GM23338 (cell line): ENCODE measurements around the gene CIAO3. TPM values are rescaled to one million over a fixed set of nuclear protein-coding genes. Genes with fewer than 3 reads are reported as not detected.

ENCODE experiments used
- ATAC-seq: fragments of 200-7000 bp; cut with Tn5 transposase; 3 replicates; pipeline ENCODE4 v1.9.1; 2020
- DNase-seq: peaks from one replicate; pipeline ENCODE4 v3.0.0-alpha.2; 2015; ENCODE audit warnings: low spot score
- H2AFZ ChIP-seq: fragments of 200-600 bp; sonication (generic); 2 replicates; pipeline ENCODE4 v1.8.0; 2016; ENCODE audit warnings: antibody characterized with exemption, mild to moderate bottlenecking, moderate library complexity
- H3F3A ChIP-seq: fragments of 200-600 bp; sonication (generic); replicated peaks from 2 replicates; pipeline ENCODE4 v1.8.0; 2017; ENCODE audit warnings: antibody characterized with exemption, mixed run types, low read depth
- H3K27ac ChIP-seq: fragments of 200-600 bp; sonication (generic); 2 replicates; pipeline ENCODE4 v1.6.1; 2016; ENCODE audit warnings: low read depth
- H3K27me3 ChIP-seq: fragments of 200-600 bp; sonication (generic); 2 replicates; pipeline ENCODE4 v1.8.0; 2016; ENCODE audit warnings: mild to moderate bottlenecking, mixed run types, moderate library complexity; ENCODE audit not compliant: insufficient read depth
- H3K36me3 ChIP-seq: fragments of 200-600 bp; sonication (generic); 2 replicates; pipeline ENCODE4 v1.8.0; 2016; ENCODE audit warnings: mild to moderate bottlenecking; ENCODE audit not compliant: insufficient read depth
- H3K4me1 ChIP-seq: fragments of 200-600 bp; sonication (generic); 2 replicates; pipeline ENCODE4 v1.8.0; 2016; ENCODE audit warnings: mild to moderate bottlenecking, moderate library complexity; ENCODE audit not compliant: insufficient read depth
- H3K4me2 ChIP-seq: fragments of 200-600 bp; sonication (generic); 2 replicates; pipeline ENCODE4 v1.7.1; 2017; ENCODE audit warnings: mixed run types
- H3K4me3 ChIP-seq: fragments of 200-600 bp; sonication (generic); 2 replicates; pipeline ENCODE4 v1.6.1; 2016; ENCODE audit warnings: mixed run types
- H3K79me2 ChIP-seq: fragments of 200-600 bp; sonication (generic); replicated peaks from 2 replicates; pipeline ENCODE4 v1.8.0; 2017; ENCODE audit warnings: mild to moderate bottlenecking; ENCODE audit not compliant: insufficient read depth
- H3K9me2 ChIP-seq: fragments of 200-600 bp; sonication (generic); 2 replicates; pipeline ENCODE4 v1.8.0; 2017; ENCODE audit not compliant: insufficient read depth
- H4K20me1 ChIP-seq: fragments of 200-600 bp; sonication (generic); replicated peaks from 2 replicates; pipeline ENCODE4 v1.8.0; 2017; ENCODE audit warnings: mild to moderate bottlenecking; ENCODE audit not compliant: insufficient read depth
- H3K27ac Mint-ChIP-seq: 2 replicates; pipeline ENCODE4 v1.8.0; 2020; ENCODE audit warnings: inconsistent platforms, mild to moderate bottlenecking, moderate library complexity, mixed read lengths
- H3K27me3 Mint-ChIP-seq: 3 replicates; pipeline ENCODE4 v1.8.0; 2022; ENCODE audit warnings: low read depth, mild to moderate bottlenecking, moderate library complexity, mixed read lengths, inconsistent platforms; ENCODE audit not compliant: insufficient read depth, poor library complexity
- H3K36me3 Mint-ChIP-seq: 3 replicates; pipeline ENCODE4 v1.8.0; 2021; ENCODE audit warnings: low read depth, mild to moderate bottlenecking, inconsistent platforms, moderate library complexity, mixed read lengths
- H3K4me1 Mint-ChIP-seq: 3 replicates; pipeline ENCODE4 v1.8.0; 2020; ENCODE audit warnings: mild to moderate bottlenecking, inconsistent platforms, mixed read lengths
- H3K4me3 Mint-ChIP-seq: 3 replicates; pipeline ENCODE4 v1.8.0; 2021; ENCODE audit warnings: moderate library complexity, mild to moderate bottlenecking, inconsistent platforms, mixed read lengths
- H3K9me3 Mint-ChIP-seq: 3 replicates; pipeline ENCODE4 v1.8.0; 2020; ENCODE audit warnings: moderate library complexity, mild to moderate bottlenecking, inconsistent platforms, mixed read lengths
- CREB1 ChIP-seq: fragments of 250-450 bp; sonication (Bioruptor Pico); IDR thresholded peaks from 2 replicates; pipeline ENCODE4 v1.5.0; 2020; ENCODE audit warnings: low read depth, mild to moderate bottlenecking, moderate library complexity
- EZH2 ChIP-seq: fragments of 200-600 bp; sonication (generic); IDR thresholded peaks from one replicate; pipeline ENCODE4 v1.8.0; 2017; ENCODE audit warnings: antibody characterized with exemption, mild to moderate bottlenecking, low read depth; ENCODE audit not compliant: unreplicated experiment
- EZH2phosphoT487 ChIP-seq: fragments of 200-600 bp; sonication (generic); IDR thresholded peaks from one replicate; pipeline ENCODE4 v1.8.1; 2018; ENCODE audit warnings: antibody characterized with exemption; ENCODE audit not compliant: unreplicated experiment
- JUNB ChIP-seq: IDR thresholded peaks from one replicate; pipeline ENCODE4 v1.6.1; 2016; ENCODE audit warnings: antibody characterized with exemption; ENCODE audit not compliant: unreplicated experiment
- NANOG ChIP-seq: IDR thresholded peaks from 2 replicates; pipeline ENCODE4 v1.6.1; 2016; ENCODE audit warnings: antibody characterized with exemption, borderline replicate concordance
- POLR2AphosphoS5 ChIP-seq: IDR thresholded peaks from 2 replicates; pipeline ENCODE4 v1.6.1; 2016; ENCODE audit warnings: antibody characterized with exemption, low read depth
- REST ChIP-seq: IDR thresholded peaks from one replicate; pipeline ENCODE4 v1.6.1; 2018; ENCODE audit warnings: antibody characterized with exemption; ENCODE audit not compliant: unreplicated experiment
- STAT1 ChIP-seq: IDR thresholded peaks from one replicate; pipeline ENCODE4 v1.6.1; 2016; ENCODE audit warnings: antibody characterized with exemption; ENCODE audit not compliant: unreplicated experiment
- ZNF114 ChIP-seq: fragments of 250-450 bp; sonication (Bioruptor Pico); IDR thresholded peaks from 2 replicates; pipeline ENCODE4 v1.5.0; 2020; ENCODE audit warnings: mild to moderate bottlenecking, moderate library complexity
- ZNF331 ChIP-seq: fragments of 250-450 bp; sonication (Bioruptor Pico); IDR thresholded peaks from 2 replicates; pipeline ENCODE4 v1.5.0; 2020; ENCODE audit warnings: low read depth, mild to moderate bottlenecking, moderate library complexity
- polyA plus RNA-seq: library from polyadenylated mRNA; unstranded; fragments of >200 nt; fragmentation: Nextera tagmentation; extraction: Ambion mirVana; gene quantifications from 2 replicates; pipeline ENCODE4 v1.2.1, GENCODE V29; 2016
- total RNA-seq: library from RNA; depleted of rRNA; stranded (reverse); fragments of >200 nt; shearing (Covaris generic); gene quantifications from 2 replicates; pipeline ENCODE4 v1.2.3, GENCODE V29; 2014
- TF ChIP-seq, protein P1 (sequence below): IDR thresholded peaks from 2 replicates; pipeline ENCODE4 v1.6.1; 2016; ENCODE audit warnings: antibody characterized with exemption
- TF ChIP-seq, protein P2 (sequence below), 2 experiments: fragments of 200-600 bp in 1 of 2; sonication (generic) in 1 of 2; conservative IDR thresholded peaks; 2 replicates each; pipeline versions ENCODE4 v1.5.1 to v1.6.1; 2016 to 2017; ENCODE audit warnings: antibody characterized with exemption in 2 of 2, low read depth in 2 of 2, mild to moderate bottlenecking in 2 of 2, moderate library complexity in 1 of 2

Gene CIAO3
- total and polyA plus RNA-seq, 2 experiments from 2014 or later = 13.0 to 42.3 TPM

DNA sequence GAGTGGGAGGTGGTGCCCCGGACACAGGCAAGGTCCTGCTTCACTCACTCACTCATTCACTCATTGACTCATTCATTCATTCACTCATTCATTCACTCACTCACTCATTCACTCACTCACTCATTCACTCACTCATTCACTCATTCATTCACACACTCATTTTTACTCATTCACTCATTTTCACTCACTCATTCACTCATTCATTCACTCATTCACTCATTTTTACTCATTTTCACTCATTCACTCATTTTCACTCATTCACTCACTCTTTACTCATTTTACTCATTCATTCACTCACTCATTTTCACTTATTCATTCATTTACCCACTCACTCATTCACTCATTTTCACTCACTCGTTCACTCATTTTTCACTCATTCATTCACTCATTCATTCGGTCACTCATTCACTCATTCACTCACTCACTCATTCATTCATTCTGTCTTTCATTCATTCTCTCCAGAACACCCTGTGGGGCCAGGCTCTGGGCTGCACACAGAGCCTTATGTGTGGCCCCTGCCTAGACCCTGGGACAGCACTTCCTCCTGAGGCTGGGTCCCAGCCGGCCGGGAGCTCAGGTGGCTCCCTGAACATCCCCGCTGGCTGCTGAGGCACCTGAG, 38.2 kb upstream of the CIAO3 start (continued):
- TF ChIP-seq ZNF331 (CRISPR knock-in tag) = no peak
- TF ChIP-seq, protein P1, sequence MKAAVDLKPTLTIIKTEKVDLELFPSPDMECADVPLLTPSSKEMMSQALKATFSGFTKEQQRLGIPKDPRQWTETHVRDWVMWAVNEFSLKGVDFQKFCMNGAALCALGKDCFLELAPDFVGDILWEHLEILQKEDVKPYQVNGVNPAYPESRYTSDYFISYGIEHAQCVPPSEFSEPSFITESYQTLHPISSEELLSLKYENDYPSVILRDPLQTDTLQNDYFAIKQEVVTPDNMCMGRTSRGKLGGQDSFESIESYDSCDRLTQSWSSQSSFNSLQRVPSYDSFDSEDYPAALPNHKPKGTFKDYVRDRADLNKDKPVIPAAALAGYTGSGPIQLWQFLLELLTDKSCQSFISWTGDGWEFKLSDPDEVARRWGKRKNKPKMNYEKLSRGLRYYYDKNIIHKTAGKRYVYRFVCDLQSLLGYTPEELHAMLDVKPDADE = no peak
- no peak for TF ChIP-seq EZH2phosphoT487
- TF ChIP-seq REST = no peak
- TF ChIP-seq ZNF114 = no peak
- no peak for TF ChIP-seq JUNB
- no peak for TF ChIP-seq NANOG
- TF ChIP-seq POLR2AphosphoS5 = no peak

GRCh38 chr16:778447-778846, 37.6 kb upstream of the CIAO3 start:
- no peak overlapping the region for H3K27ac Mint-ChIP-seq
- Histone ChIP-seq H2AFZ (no peak overlapping the region), H3K4me3 (no peak overlapping the region), H4K20me1 (no peaks in the 10 kb centered on the region), H3K27ac (no peak overlapping the region), H3K4me2 (no peak overlapping the region), H3K9me2 (no peaks in the 10 kb centered on the region), H3K36me3 (no peaks in the 10 kb centered on the region), H3F3A (peaks cover 3% of the 10 kb centered on the region; the same call in 1 of the 2 replicates), H3K27me3 (no peaks in the 10 kb centered on the region), H3K79me2 (no peaks in the 10 kb centered on the region), H3K4me1 (no peaks in the 10 kb centered on the region)
- no peak; the same call in 2 of the 3 replicates for ATAC-seq
- no peak overlapping the region for H3K4me3 Mint-ChIP-seq
- no peak for DNase-seq
- no peaks in the 10 kb centered on the region for H3K36me3 Mint-ChIP-seq
- H3K27me3 Mint-ChIP-seq = peaks cover 10% of the 10 kb centered on the region
- no peaks in the 10 kb centered on the region for H3K4me1 Mint-ChIP-seq
- no peaks in the 10 kb centered on the region for H3K9me3 Mint-ChIP-seq
- TF ChIP-seq EZH2 (no peak), REST (no peak), NANOG (no peak), POLR2AphosphoS5 (no peak), JUNB (no peak), ZNF114 (no peak), CREB1 (CRISPR knock-in tag) (no peak), STAT1 (no peak), ZNF331 (CRISPR knock-in tag) (no peak)
- TF ChIP-seq, protein P1 = no peak
- TF ChIP-seq, protein P2, sequence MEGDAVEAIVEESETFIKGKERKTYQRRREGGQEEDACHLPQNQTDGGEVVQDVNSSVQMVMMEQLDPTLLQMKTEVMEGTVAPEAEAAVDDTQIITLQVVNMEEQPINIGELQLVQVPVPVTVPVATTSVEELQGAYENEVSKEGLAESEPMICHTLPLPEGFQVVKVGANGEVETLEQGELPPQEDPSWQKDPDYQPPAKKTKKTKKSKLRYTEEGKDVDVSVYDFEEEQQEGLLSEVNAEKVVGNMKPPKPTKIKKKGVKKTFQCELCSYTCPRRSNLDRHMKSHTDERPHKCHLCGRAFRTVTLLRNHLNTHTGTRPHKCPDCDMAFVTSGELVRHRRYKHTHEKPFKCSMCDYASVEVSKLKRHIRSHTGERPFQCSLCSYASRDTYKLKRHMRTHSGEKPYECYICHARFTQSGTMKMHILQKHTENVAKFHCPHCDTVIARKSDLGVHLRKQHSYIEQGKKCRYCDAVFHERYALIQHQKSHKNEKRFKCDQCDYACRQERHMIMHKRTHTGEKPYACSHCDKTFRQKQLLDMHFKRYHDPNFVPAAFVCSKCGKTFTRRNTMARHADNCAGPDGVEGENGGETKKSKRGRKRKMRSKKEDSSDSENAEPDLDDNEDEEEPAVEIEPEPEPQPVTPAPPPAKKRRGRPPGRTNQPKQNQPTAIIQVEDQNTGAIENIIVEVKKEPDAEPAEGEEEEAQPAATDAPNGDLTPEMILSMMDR (conservative IDR thresholded peaks at IDR 0.05; ENCODE audit: low read depth in 2 of 2) = no peak
